Keratinocyte (primary cell): ENCODE data around the gene RHAG. TPM values are rescaled to one million over a fixed set of nuclear protein-coding genes. Genes with fewer than 3 reads are reported as not detected.

Source experiments
- DNase-seq: peaks from one replicate; pipeline ENCODE4 v3.0.0-alpha.2; 2011; ENCODE audit warnings: low read depth, missing footprints, low spot score
- FAIRE-seq: peaks from 2 replicates; lab custom pipeline; 2011; peaks lifted over from hg19 to GRCh38; lab: Jason Lieb, UNC
- H2AFZ ChIP-seq: 2 replicates; pipeline ENCODE4 v1.6.0; 2012; ENCODE audit warnings: low read length, control low read depth, inconsistent platforms; ENCODE audit not compliant: control insufficient read depth
- H3K27ac ChIP-seq: 2 replicates; pipeline ENCODE4 v1.5.1; 2011; ENCODE audit warnings: low read length; ENCODE audit not compliant: control insufficient read depth, insufficient read depth
- H3K27me3 ChIP-seq: 3 replicates; pipeline ENCODE4 v1.6.0; 2011; ENCODE audit warnings: low read length; ENCODE audit not compliant: control insufficient read depth, insufficient read depth; ENCODE audit errors: extremely low read depth
- H3K36me3 ChIP-seq, 2 experiments: 2 replicates in 1 of 2; 3 replicates in 1 of 2; pipeline ENCODE4 v1.5.1; 2011; ENCODE audit warnings: low read length in 2 of 2, mild to moderate bottlenecking in 1 of 2; ENCODE audit not compliant: control insufficient read depth in 2 of 2, insufficient read depth in 2 of 2; ENCODE audit errors: extremely low read depth in 1 of 2
- H3K4me1 ChIP-seq: 3 replicates; pipeline ENCODE4 v1.5.1; 2011; ENCODE audit warnings: low read length; ENCODE audit not compliant: control insufficient read depth, insufficient read depth; ENCODE audit errors: extremely low read depth
- H3K4me2 ChIP-seq: 3 replicates; pipeline ENCODE4 v1.6.0; 2011; ENCODE audit warnings: low read depth, low read length; ENCODE audit not compliant: control insufficient read depth, insufficient read depth; ENCODE audit errors: extremely low read depth
- H3K4me3 ChIP-seq, 3 experiments: fragments of 200-600 bp in 1 of 3; sonication (generic) in 1 of 3; 2 replicates in 2 of 3; 3 replicates in 1 of 3; pipeline ENCODE4 v1.5.1; 2011 to 2016; ENCODE audit warnings: low read length in 3 of 3, mild to moderate bottlenecking in 3 of 3, control low read depth in 2 of 3, inconsistent platforms in 1 of 3, low read depth in 1 of 3, mixed read lengths in 1 of 3, mixed run types in 1 of 3, moderate library complexity in 1 of 3; ENCODE audit not compliant: control insufficient read depth in 2 of 3, insufficient read depth in 2 of 3; ENCODE audit errors: extremely low read depth in 1 of 3
- H3K79me2 ChIP-seq: 2 replicates; pipeline ENCODE4 v1.6.0; 2012; ENCODE audit warnings: low read length; ENCODE audit not compliant: control insufficient read depth, insufficient read depth
- H3K9ac ChIP-seq: 3 replicates; pipeline ENCODE4 v1.6.0; 2011; ENCODE audit warnings: low read length; ENCODE audit not compliant: control insufficient read depth, insufficient read depth; ENCODE audit errors: extremely low read depth
- H3K9me1 ChIP-seq: 3 replicates; pipeline ENCODE4 v1.6.0; 2011; ENCODE audit warnings: low read length; ENCODE audit not compliant: control insufficient read depth, insufficient read depth; ENCODE audit errors: extremely low read depth
- H3K9me3 ChIP-seq: 2 replicates; pipeline ENCODE4 v1.5.1; 2012; ENCODE audit warnings: low read depth, low read length; ENCODE audit not compliant: control insufficient read depth
- H4K20me1 ChIP-seq: 3 replicates; pipeline ENCODE4 v1.6.0; 2011; ENCODE audit warnings: low read length; ENCODE audit not compliant: control insufficient read depth, insufficient read depth; ENCODE audit errors: extremely low read depth
- CTCF ChIP-seq, 3 experiments: IDR thresholded peaks in 1 of 3; conservative IDR thresholded peaks in 1 of 3; optimal IDR thresholded peaks in 1 of 3; 2 replicates in 2 of 3; 3 replicates in 1 of 3; pipeline versions ENCODE3 to v1.5.1; 2011; ENCODE audit warnings: low read length in 3 of 3, mild to moderate bottlenecking in 3 of 3, moderate library complexity in 2 of 3, control low read depth in 1 of 3, inconsistent platforms in 1 of 3; ENCODE audit not compliant: insufficient read depth in 2 of 3; ENCODE audit errors: extremely low read depth in 1 of 3
- EZH2 ChIP-seq: IDR thresholded peaks from one replicate; pipeline ENCODE4 v1.6.1; 2012; ENCODE audit warnings: inconsistent platforms, mild to moderate bottlenecking, low read length, moderate library complexity
- dilution Hi-C: fragments of 300-500 bp; cut with MboI; formaldehyde crosslinking; loops from one replicate; pipeline ENCODE4 v1.7.0; 2020; ENCODE audit warnings: low sequenced_read_pairs; ENCODE audit not compliant: extremely low pct_ligation_motif_present
- polyA plus RNA-seq, 5 experiments: library from polyadenylated mRNA; depleted of rRNA in 3 of 5; stranded (reverse) in 3 of 5; stranded (forward) in 1 of 5; unstranded in 1 of 5; fragments of >200 nt; gene quantifications; 1 replicate in 1 of 5; 2 replicates in 3 of 5; 3 replicates in 1 of 5; pipeline versions ENCODE4 v1.2.1 to v1.2.3, GENCODE V29; 2011 to 2012; ENCODE audit warnings: missing spikeins in 2 of 5, low read depth in 1 of 5, low replicate concordance in 1 of 5

RHAG gene
- polyA plus RNA-seq, 1 donor (not counting 4 experiments of a cell fraction or from before 2014, with no cell fraction given): not detected

GRCh38 chr6:49558238-49558637 lies 78.4 kb downstream of the RHAG start:
- no peak overlapping the region for H2AFZ ChIP-seq
- H3K9me3 ChIP-seq: no peaks in the 10 kb centered on the region
- no peak overlapping the region for H3K9ac ChIP-seq
- dilution Hi-C loops: no loop called here
- H4K20me1 ChIP-seq: no peaks in the 10 kb centered on the region
- H3K36me3 ChIP-seq: peaks cover 1 to 16% of the 10 kb centered on the region in 2 experiments
- DNase-seq (no peak), FAIRE-seq (no peak)
- no peaks in the 10 kb centered on the region for H3K27me3 ChIP-seq
- TF ChIP-seq CTCF (optimal IDR thresholded peaks at IDR 0.05 in 1 of 3, IDR thresholded peaks at IDR 0.05 in 1 of 3, conservative IDR thresholded peaks at IDR 0.05 in 1 of 3; ENCODE audit: extremely low read depth in 1 of 3, insufficient read depth in 2 of 3, low read length in 3 of 3) (no peak), EZH2 (no peak)
- peaks cover 22% of the 10 kb centered on the region for H3K79me2 ChIP-seq
- H3K27ac ChIP-seq: no peak overlapping the region
- H3K4me3 ChIP-seq: no peak overlapping the region
- no peaks in the 10 kb centered on the region for H3K9me1 ChIP-seq
- H3K4me2 ChIP-seq: no peak overlapping the region
- H3K4me1 ChIP-seq: peaks cover 32% of the 10 kb centered on the region

GRCh38 chr6:49557177-49557576 lies 79.5 kb downstream of the RHAG start:
- dilution Hi-C loops: no loop called here
- H3K79me2 ChIP-seq: peaks cover 27% of the 10 kb centered on the region
- no peak overlapping the region for H3K4me3 ChIP-seq
- H3K27me3 ChIP-seq: no peaks in the 10 kb centered on the region
- H3K9me1 ChIP-seq: no peaks in the 10 kb centered on the region
- TF ChIP-seq CTCF (optimal IDR thresholded peaks at IDR 0.05 in 1 of 3, IDR thresholded peaks at IDR 0.05 in 1 of 3, conservative IDR thresholded peaks at IDR 0.05 in 1 of 3; ENCODE audit: extremely low read depth in 1 of 3, insufficient read depth in 2 of 3, low read length in 3 of 3) (no peak), EZH2 (no peak)
- no peak overlapping the region for H3K27ac ChIP-seq
- H3K36me3 ChIP-seq: peaks cover 1 to 16% of the 10 kb centered on the region in 2 experiments
- FAIRE-seq (no peak), DNase-seq (no peak)
- H3K9ac ChIP-seq: no peak overlapping the region
- H3K9me3 ChIP-seq: no peaks in the 10 kb centered on the region
- no peak overlapping the region for H2AFZ ChIP-seq
- H4K20me1 ChIP-seq: no peaks in the 10 kb centered on the region
- H3K4me1 ChIP-seq: peaks cover 32% of the 10 kb centered on the region
- H3K4me2 ChIP-seq: no peak overlapping the region
